Pancreas (tissue), 10 donors: Measurements from ENCODE around the gene SDK1. TPM values are rescaled to one million over a fixed set of nuclear protein-coding genes. Genes with fewer than 3 reads are reported as not detected.

Experiments
- ATAC-seq, 4 donors: fragments of 200-7000 bp; cut with Tn5 transposase; one replicate each; pipeline versions ENCODE4 v1.8.0 to v1.9.1; 2020; ENCODE audit warnings: mild to moderate bottlenecking in 4 of 4, moderate library complexity in 4 of 4
- DNase-seq, 6 donors: peaks; one replicate each; pipeline ENCODE4 v3.0.0-alpha.2; 2020
- FAIRE-seq: peaks from 2 replicates; lab custom pipeline; 2012; peaks lifted over from hg19 to GRCh38; lab: Jason Lieb, UNC
- H3K27ac ChIP-seq, 4 donors: fragments of 200-600 bp; sonication (generic); 1 replicate in 3 of 4; 2 replicates in 1 of 4; pipeline versions ENCODE4 v1.5.0 to v1.8.0; 2020
- H3K27me3 ChIP-seq, 4 donors: fragments of 200-600 bp; one replicate each; pipeline ENCODE4 v1.8.0; 2021
- H3K36me3 ChIP-seq, 3 donors: fragments of 200-600 bp; sonication (generic) in 1 of 3; one replicate each; pipeline versions ENCODE4 v1.5.0 to v1.8.0; 2020 to 2021
- H3K4me1 ChIP-seq, 3 donors: fragments of 200-600 bp; one replicate each; pipeline ENCODE4 v1.8.0; 2021
- H3K4me3 ChIP-seq, 4 donors: fragments of 200-600 bp; sonication (generic) in 2 of 4; one replicate each; pipeline versions ENCODE4 v1.5.0 to v1.8.0; 2020 to 2021
- H3K9me3 ChIP-seq, 4 donors: fragments of 200-600 bp; one replicate each; pipeline ENCODE4 v1.8.0; 2021
- WGBS, 2 donors: extraction: QIAGEN DNeasy Blood & Tissue Kit; methylation state at CpG; one replicate each; pipeline ENCODE4 v1.1.7; 2013; 5-methylcytosine and 5-hydroxymethylcytosine counted together
- intact Hi-C, 3 donors: fragments of 100-400 bp; cut with DNase I; formaldehyde crosslinking; loops; one replicate each; pipeline versions ENCODE4 v1.11.1 to v1.14.2; 2022
- polyA plus RNA-seq, 2 donors: library from polyadenylated mRNA; stranded (reverse); fragments of 200-250 nt; gene quantifications; one replicate each; pipeline ENCODE4 v1.2.3, GENCODE V29; 2013
- total RNA-seq, 6 donors: library from RNA; stranded (reverse); fragmentation: NEBNext Ultra II Directional in 4 of 6; extraction: Animal tissue kit (Norgen Biotek cat#: 25700) in 4 of 6; gene quantifications; one replicate each; pipeline versions ENCODE4 v1.2.1 to v1.2.4, GENCODE V29; 2021 to 2023
- TF ChIP-seq, protein P1 (sequence below), 4 donors: fragments of 200-600 bp; sonication (generic) in 3 of 4; IDR thresholded peaks; one replicate each; pipeline versions ENCODE4 v1.5.0 to v1.8.0; 2021; ENCODE audit warnings: antibody characterized with exemption in 4 of 4
- donor health status: healthy with polysubstance abuse.
- donor health status: DM: no; HTN: no; CAD: no; lungs with moderate emphysema.
- donor health status: DM: no; HTN: no; CAD: no.
- donor health status: control.
- donor health status: control.
- donor health status: Bipolar disorder and iron deficiency.
- donor health status: DM: yes; HTN: yes; CAD: no.
- donor health status: DM: no; HTN: no; CAD: no.
- donor health status: DM: no; HTN: no; CAD: no.
- donor health status: DM: yes; HTN: yes; CAD: no.

SDK1 gene
- total and polyA plus RNA-seq, 8 donors: 10.8 to 30.8 (median 19.8) TPM

DNA sequence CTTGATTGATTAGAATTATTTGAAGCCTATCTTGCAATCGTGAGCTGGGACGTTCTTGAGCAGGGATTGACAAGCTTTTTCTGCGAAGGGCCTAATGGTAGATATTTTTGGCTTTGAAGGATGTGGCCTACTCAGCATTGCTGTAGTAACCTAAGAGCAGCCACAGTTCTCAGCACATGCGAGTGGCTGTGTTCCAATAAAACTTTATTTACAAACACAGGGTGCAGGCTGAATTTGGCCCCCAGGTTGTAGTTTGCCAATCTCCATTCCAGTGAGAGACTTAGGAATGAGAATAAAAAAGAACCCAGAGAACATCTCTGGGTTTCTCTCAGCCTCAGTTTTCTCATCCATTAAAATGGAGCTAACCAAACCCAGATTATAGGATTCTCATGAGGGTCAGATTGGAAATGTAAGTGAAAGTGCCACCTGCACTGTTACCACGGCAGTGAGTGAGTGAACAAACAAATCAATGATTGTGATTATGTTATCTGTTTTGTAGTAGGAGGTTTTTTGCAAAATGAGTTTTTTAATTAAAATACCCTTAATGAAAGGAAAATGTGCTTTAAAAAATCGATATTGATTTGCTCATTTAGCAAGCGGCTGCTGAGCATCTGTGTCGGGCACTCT lies 664.0 kb downstream of the SDK1 start:
- WGBS, 2 donors: 52 to 58% methylated on average over 8 of the region's 8 CpGs
- FAIRE-seq (no peak), ATAC-seq (peak; percentile 66 to 67 (median 67))

DNA sequence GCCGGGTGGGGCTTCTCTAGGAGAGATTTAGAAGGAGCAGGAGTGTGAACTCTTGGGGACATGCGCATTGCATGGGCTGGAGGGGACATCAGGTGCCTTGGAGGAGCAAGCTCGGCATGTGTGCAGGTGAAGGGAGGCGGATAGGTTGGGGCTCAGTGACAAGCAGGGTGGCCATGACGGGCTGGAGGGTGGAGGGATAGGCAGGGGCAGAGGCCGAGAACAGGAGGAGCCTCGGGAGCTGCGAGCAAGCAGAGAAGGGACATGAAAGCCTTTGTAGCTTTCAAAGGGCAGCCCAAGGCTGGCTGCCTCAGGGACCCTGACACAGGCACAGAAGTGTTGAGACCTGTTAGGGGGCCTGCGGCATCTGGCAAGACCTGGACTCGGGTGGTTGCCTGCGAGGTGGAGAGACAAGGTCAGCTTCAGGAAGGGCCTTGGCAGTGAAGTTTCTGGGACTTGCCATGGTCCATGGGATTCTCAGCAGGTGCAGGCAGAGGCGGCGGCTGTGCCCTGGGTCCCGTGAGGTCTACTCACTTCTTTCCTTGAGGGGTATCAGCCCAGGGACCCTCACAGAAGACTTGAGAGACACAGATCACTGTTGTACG lies 664.8 kb downstream of the SDK1 start:
- Histone ChIP-seq H3K27me3 (no peaks in the 10 kb centered on the region), H3K4me1 (peaks cover 9 to 22% (median 17%) of the 10 kb centered on the region in 3 donors), H3K9me3 (no peaks in the 10 kb centered on the region), H3K4me3 (no peak overlapping the region), H3K27ac (peak overlapping the region in 3 of 4 donors; percentile 44 to 62 (median 55)), H3K36me3 (no peaks in the 10 kb centered on the region)
- TF ChIP-seq, protein P1, sequence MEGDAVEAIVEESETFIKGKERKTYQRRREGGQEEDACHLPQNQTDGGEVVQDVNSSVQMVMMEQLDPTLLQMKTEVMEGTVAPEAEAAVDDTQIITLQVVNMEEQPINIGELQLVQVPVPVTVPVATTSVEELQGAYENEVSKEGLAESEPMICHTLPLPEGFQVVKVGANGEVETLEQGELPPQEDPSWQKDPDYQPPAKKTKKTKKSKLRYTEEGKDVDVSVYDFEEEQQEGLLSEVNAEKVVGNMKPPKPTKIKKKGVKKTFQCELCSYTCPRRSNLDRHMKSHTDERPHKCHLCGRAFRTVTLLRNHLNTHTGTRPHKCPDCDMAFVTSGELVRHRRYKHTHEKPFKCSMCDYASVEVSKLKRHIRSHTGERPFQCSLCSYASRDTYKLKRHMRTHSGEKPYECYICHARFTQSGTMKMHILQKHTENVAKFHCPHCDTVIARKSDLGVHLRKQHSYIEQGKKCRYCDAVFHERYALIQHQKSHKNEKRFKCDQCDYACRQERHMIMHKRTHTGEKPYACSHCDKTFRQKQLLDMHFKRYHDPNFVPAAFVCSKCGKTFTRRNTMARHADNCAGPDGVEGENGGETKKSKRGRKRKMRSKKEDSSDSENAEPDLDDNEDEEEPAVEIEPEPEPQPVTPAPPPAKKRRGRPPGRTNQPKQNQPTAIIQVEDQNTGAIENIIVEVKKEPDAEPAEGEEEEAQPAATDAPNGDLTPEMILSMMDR (IDR thresholded peaks at IDR 0.05): no peak
- intact Hi-C loops: no loop called here
- 38 to 41% methylated on average over 15 of the region's 15 CpGs for WGBS, 2 donors
- ATAC-seq (peak; percentile 87 to 89 (median 87)), DNase-seq (peak in 5 of 6 donors; percentile 58 to 79 (median 68)), FAIRE-seq (no peak)

More for the DNA sequence above, 664.0 kb downstream of the SDK1 start:
- peak in 1 of 6 donors; percentile 49 for DNase-seq
- intact Hi-C loops: no loop called here
- peaks cover 9 to 22% (median 17%) of the 10 kb centered on the region in 3 donors for H3K4me1 ChIP-seq
- H3K27ac ChIP-seq: peak overlapping the region in 2 of 4 donors; percentile 44 to 62
- H3K4me3 ChIP-seq: no peak overlapping the region
- no peaks in the 10 kb centered on the region for H3K36me3 ChIP-seq
- H3K9me3 ChIP-seq: no peaks in the 10 kb centered on the region
- TF ChIP-seq, protein P1 (IDR thresholded peaks at IDR 0.05): no peak
- H3K27me3 ChIP-seq: no peaks in the 10 kb centered on the region

DNA sequence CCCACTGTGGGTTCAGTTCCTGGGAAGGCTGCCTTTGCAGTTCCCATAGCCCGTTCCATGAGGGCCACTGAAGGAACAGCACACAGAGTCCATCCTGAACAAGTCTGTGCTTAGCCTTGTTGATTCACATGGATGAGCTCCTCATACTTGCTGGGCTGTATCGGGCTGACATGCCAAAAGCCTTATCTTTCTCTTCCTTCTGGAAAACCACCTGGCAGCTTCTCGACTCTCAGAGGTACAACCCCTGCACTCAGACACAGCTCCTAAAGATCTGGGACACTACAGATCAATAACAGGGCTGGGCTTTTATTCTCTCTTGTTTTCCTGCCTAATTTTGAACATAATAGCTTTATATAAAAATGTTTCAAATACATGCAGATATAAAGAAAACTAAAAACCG lies 667.2 kb downstream of the SDK1 start:
- Histone ChIP-seq H3K27me3 (no peaks in the 10 kb centered on the region), H3K27ac (no peak overlapping the region), H3K36me3 (no peaks in the 10 kb centered on the region), H3K4me1 (peaks cover 9 to 22% (median 17%) of the 10 kb centered on the region in 3 donors), H3K4me3 (no peak overlapping the region), H3K9me3 (no peaks in the 10 kb centered on the region)
- DNase-seq (peak in 1 of 6 donors; percentile 45), ATAC-seq (peak in 3 of 4 donors; percentile 27 to 51 (median 50)), FAIRE-seq (no peak)
- WGBS, 2 donors: 38 to 42% methylated on average over 4 of the region's 4 CpGs
- TF ChIP-seq, protein P1 (IDR thresholded peaks at IDR 0.05): no peak
- intact Hi-C loops: no loop called here

DNA sequence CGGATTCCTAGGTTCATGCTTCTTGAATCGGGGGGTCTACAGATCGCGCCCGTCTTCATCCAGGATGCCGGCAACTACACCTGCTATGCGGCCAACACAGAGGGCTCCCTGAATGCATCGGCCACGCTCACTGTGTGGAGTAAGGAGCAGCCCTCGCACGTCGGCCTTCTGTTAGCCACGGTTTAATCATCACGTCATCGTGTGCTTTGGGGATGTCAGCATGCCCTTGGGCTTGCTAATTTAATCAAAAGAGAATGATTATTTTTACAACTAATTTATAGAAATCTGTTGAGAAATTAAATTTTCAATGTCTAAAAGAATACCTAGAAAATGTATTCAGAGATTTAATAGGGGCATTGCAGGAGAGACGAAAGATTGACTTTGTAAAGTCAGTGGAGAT lies 668.2 kb downstream of the SDK1 start:
- no peak overlapping the region for H3K27ac ChIP-seq
- no peak for ATAC-seq
- H3K4me1 ChIP-seq: peaks cover 9 to 22% (median 17%) of the 10 kb centered on the region in 3 donors
- no peaks in the 10 kb centered on the region for H3K36me3 ChIP-seq
- no peak for FAIRE-seq
- H3K9me3 ChIP-seq: no peaks in the 10 kb centered on the region
- WGBS, 2 donors: 96 to 97% methylated on average over 16 of the region's 16 CpGs
- intact Hi-C loops: no loop called here
- DNase-seq: no peak
- H3K4me3 ChIP-seq: no peak overlapping the region
- TF ChIP-seq, protein P1 (IDR thresholded peaks at IDR 0.05): no peak
- H3K27me3 ChIP-seq: no peaks in the 10 kb centered on the region

DNA sequence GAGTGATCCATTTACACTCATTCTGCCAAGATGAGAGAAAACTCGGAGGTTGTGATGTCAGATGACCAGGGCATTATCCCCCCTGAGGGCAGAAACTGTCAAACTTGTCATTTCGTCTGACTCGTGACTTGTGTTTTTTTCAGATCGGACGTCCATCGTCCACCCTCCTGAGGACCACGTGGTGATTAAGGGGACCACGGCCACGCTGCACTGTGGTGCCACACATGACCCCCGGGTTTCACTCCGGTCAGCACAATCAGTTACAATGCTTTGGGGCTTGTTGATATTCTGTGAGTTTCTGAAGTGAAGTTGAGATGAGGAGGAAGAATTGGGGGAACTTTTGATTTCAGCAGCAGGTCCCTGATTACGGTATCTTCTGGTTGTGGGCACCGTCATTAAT lies 670.3 kb downstream of the SDK1 start:
- Histone ChIP-seq H3K27me3 (no peaks in the 10 kb centered on the region), H3K4me3 (no peak overlapping the region), H3K27ac (no peak overlapping the region), H3K36me3 (no peaks in the 10 kb centered on the region), H3K4me1 (peaks cover 0 to 15% (median 4%) of the 10 kb centered on the region in 3 donors), H3K9me3 (no peaks in the 10 kb centered on the region)
- intact Hi-C loops: no loop called here
- ATAC-seq (no peak), DNase-seq (no peak), FAIRE-seq (no peak)
- WGBS, 2 donors: 90 to 93% methylated on average over 13 of the region's 13 CpGs
- TF ChIP-seq, protein P1 (IDR thresholded peaks at IDR 0.05): no peak
